C4-2B (cell line): Measurements from ENCODE around the gene PORCN.
"Not testable (repeated sequence)": the region's sequence is repeated elsewhere in the genome, so short reads cannot be mapped to it uniquely, and the experiment has no call there.

ENCODE experiments used
- H3K27ac ChIP-seq: fragments of 450-650 bp; 2 replicates; pipeline ENCODE4 v1.5.1; 2017
- CTCF ChIP-seq: fragments of 450-650 bp; conservative IDR thresholded peaks from 2 replicates; pipeline ENCODE4 v1.5.1; 2017; ENCODE audit warnings: mild to moderate bottlenecking
- ZFX ChIP-seq: fragments of 450-650 bp; IDR thresholded peaks from 2 replicates; pipeline ENCODE4 v1.6.1; 2017

PORCN gene

GRCh38 chrX:48539345-48540027 is 30.7 kb downstream of the PORCN start, which contains the start of gene TBC1D25:
TBC1D25 (plus strand) TSS chrX:48539714; CDS start chrX:48539798, 84 bp downstream.
- TF ChIP-seq ZFX, result no peak
- TF ChIP-seq CTCF, result peak; percentile 47
- H3K27ac ChIP-seq, result peak within 1 kb of the TSS; percentile 78

- peak overlapping the region; percentile 78 for H3K27ac ChIP-seq
These were observed 31.2 kb downstream of the PORCN start for GRCh38 chrX:48540028-48540375.

DNA sequence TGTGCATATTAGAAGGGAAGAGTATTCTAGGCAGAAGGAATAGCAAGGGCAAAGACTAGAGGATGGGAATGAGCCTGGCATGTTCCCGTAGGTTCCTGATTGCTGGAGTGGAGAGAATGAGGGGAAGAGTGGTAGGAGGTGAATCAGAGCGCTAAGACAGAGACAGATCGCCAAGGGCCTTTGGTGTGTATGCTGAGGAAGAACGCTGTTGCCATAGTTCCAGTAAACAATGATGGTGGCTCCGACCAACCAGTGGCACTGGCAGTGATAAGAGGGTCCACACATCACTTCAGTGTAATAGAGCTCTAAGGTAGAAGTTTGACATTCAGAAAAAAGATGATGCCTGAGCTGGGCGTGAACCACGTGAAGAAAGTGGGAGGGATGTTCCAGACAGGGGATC is 31.7 kb downstream of the PORCN start:
- peak overlapping the region; percentile 78 for H3K27ac ChIP-seq
- no peak for TF ChIP-seq ZFX

More at GRCh38 chrX:48540028-48540375, 31.2 kb downstream of the PORCN start:
- no peak for TF ChIP-seq ZFX
- TF ChIP-seq CTCF, result peak; percentile 19; the same call in 1 of the 2 replicates

DNA sequence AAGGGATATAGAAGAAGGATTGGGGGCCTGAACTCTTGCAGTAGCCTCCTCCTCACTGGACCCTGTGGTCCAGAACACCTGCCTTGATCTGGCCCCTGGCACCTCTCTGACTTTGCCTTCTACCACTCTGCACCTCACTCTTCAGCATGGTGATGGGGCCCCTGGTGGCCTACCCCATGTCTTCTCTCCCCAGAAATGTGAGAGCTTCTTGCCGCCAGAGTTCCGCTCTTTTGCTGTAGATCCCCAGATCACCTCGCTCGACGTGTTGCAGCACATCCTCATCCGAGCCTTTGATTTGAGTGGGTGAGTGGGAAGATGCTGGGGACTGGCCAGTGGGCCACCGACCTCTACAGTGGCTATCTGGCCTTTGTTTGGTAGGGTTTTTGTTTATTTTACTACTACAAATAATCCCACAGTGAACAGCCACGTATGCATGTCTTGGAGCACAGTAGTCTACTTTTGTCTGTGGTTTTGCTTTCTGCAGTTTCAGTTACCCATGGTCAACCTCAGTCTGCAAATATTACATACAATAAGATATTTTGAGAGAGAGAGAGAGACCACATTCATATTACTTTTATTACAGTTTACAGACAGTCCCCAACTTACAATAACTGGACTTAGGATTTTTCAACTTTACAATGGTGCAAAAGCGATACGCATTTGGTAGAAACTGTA is 32.5 kb downstream of the PORCN start:
- TF ChIP-seq ZFX (no peak), CTCF (no peak)
- no peak overlapping the region for H3K27ac ChIP-seq

DNA sequence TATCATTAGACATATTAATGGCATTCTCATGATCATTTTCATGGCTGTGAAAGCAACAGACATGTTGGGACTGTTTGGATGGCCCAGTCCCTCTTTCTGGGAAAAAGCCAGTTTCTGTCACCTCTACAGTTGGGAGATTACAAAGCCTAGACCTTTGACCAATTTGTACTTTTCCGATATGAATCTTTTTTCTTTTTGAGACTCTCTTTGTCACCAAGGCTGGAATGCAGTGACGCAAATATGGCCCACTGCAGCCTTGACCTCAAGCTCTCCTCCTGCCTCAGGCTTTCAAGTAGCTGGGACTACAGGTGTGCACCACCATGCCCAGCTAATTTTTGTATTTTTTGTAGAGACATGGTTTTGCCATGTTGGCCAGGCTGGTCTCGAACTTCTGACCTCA is 40.1 kb downstream of the PORCN start:
- H3K27ac ChIP-seq, result no peak overlapping the region
- TF ChIP-seq CTCF (no peak), ZFX (no peak)

DNA sequence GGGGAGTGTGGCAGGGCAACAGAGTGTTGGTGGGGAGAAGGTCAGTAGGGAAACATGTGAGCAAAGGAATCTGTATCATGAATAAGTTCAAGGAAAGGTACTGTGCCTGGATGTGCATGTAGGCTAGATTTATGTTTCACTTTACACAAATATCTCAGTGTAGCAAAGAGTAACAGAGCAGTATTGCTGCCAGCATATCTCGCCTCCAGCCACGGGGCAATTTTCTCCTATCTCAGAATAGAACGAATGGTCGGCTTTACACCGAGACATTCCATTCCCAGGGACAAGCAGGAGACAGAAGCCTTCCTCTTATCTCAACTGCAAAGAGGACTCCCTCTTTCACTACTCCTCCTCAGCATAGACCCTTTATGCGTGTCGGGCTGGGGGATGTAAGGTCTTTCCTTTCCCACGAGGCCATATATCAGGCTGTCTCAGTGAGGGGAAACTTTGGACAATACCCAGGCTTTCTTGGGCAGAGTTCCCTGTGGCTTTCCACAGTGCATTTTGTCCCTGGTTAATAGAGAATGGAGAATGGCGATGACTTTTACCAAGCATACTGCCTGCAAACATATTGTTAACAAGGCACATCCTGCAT is 47.0 kb downstream of the PORCN start:
- H3K27ac ChIP-seq, result not testable (repeated sequence)

DNA sequence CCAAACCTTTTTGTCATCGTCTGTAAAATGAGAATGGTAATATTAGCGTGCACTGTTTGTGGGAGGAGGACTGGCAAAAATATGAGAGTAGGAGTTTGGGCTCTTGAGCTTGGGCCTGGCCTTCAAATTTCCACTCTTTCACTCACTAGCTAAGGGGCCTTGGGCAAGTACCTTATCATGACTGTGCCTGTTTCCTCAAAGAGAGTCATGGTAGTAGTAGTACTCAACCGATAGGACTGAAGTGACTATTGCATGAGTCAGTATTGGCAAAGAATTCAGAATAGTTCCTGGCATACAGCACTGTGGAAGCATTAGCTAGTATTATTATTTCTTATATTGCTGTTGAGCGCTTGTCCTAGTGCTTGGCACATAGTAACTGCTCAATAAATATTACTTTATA is 49.5 kb downstream of the PORCN start:
- TF ChIP-seq ZFX, result no peak
- TF ChIP-seq CTCF, result no peak
- no peak overlapping the region for H3K27ac ChIP-seq

GRCh38 chrX:48559636-48560035 is 50.8 kb downstream of the PORCN start:
- TF ChIP-seq CTCF (no peak), ZFX (no peak)
- no peak overlapping the region for H3K27ac ChIP-seq
